Right cardiac atrium (tissue), 5 donors: Measurements from ENCODE around the gene MOCS2. TPM values are rescaled to one million over a fixed set of nuclear protein-coding genes. Genes with fewer than 3 reads are reported as not detected.

Experiments
- ATAC-seq, 2 donors: fragments of 200-7000 bp; cut with Tn5 transposase; one replicate each; pipeline versions ENCODE4 v1.8.0 to v1.9.1; 2020; ENCODE audit warnings: moderate library complexity in 2 of 2, mild to moderate bottlenecking in 1 of 2
- DNase-seq, 3 donors: peaks; one replicate each; pipeline ENCODE4 v3.0.0-alpha.2; 2020
- H3K27ac ChIP-seq: one replicate; pipeline ENCODE4 v1.5.1; 2013; ENCODE audit warnings: mild to moderate bottlenecking, low read length, control low read depth, moderate library complexity
- H3K27me3 ChIP-seq: one replicate; pipeline ENCODE4 v1.6.1; 2013; ENCODE audit not compliant: control insufficient read depth, insufficient read depth
- H3K4me1 ChIP-seq: one replicate; pipeline ENCODE4 v1.6.1; 2013; ENCODE audit warnings: low read length; ENCODE audit not compliant: control insufficient read depth, insufficient read depth
- H3K4me3 ChIP-seq: one replicate; pipeline ENCODE4 v1.5.1; 2013; ENCODE audit warnings: low read length, control low read depth
- H3K9me3 ChIP-seq: one replicate; pipeline ENCODE4 v1.6.1; 2013; ENCODE audit warnings: low read length; ENCODE audit not compliant: control insufficient read depth
- WGBS: extraction: QIAGEN DNeasy Blood & Tissue Kit; methylation state at CpG from one replicate; pipeline ENCODE4 v1.1.7; 2013; 5-methylcytosine and 5-hydroxymethylcytosine counted together
- intact Hi-C, 4 donors: fragments of 100-400 bp; cut with DNase I; formaldehyde crosslinking; loops; one replicate each; pipeline versions ENCODE4 v1.11.0 to v1.14.0; 2022 to 2023
- polyA plus RNA-seq: library from polyadenylated mRNA; stranded (reverse); fragments of 200-250 nt; gene quantifications from one replicate; pipeline ENCODE4 v1.2.3, GENCODE V29; 2013
- total RNA-seq, 4 donors: library from RNA; stranded (reverse); fragmentation: NEBNext Ultra II Directional; extraction: Animal tissue kit (Norgen Biotek cat#: 25700); gene quantifications; one replicate each; pipeline ENCODE4 v1.2.1, GENCODE V29; 2021
- donor health status: healthy with polysubstance abuse.
- donor health status: DM: no; HTN: yes; CAD: no.
- donor health status: DM: no; HTN: no; CAD: no.
- donor health status: DM: no; HTN: yes; CAD: no; lungs with severe emphysema.
- donor health status: DM: yes; HTN: yes; CAD: no.

The MOCS2 gene
- total and polyA plus RNA-seq, 5 donors: 77.9 to 124 (median 85.0) TPM

DNA sequence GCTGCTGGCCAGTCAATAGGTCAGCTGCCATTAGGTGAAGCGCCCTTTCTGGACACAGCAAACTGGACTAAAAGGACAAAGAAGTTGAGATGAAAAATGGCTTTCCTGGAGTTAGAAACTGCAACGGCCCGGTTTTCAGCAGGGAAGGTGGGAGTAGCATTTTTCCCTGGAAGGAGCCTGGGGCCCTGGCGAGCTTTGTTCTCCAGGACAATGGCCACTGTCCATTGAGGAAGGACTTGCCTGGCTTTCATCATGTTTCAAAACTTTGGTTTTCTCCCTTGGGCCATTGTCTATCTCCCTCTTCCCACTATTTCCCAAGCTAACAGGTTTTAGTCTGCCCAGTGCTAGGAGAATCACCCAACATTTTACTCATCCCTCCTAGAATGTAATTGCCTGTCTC lies 56.2 kb downstream of the MOCS2 start:
- ATAC-seq (no peak), DNase-seq (no peak)
- 78% methylated on average over 4 of the region's 4 CpGs for WGBS
- Histone ChIP-seq H3K4me3 (no peak overlapping the region), H3K27ac (no peak overlapping the region), H3K27me3 (no peaks in the 10 kb centered on the region), H3K4me1 (no peaks in the 10 kb centered on the region), H3K9me3 (no peaks in the 10 kb centered on the region)
- intact Hi-C loops: no loop called here

GRCh38 chr5:53052499-53052898 lies 57.1 kb downstream of the MOCS2 start:
- no peak for DNase-seq
- no peaks in the 10 kb centered on the region for H3K4me1 ChIP-seq
- WGBS: 64% methylated on average over 2 of the region's 2 CpGs
- H3K27ac ChIP-seq: no peak overlapping the region
- no peaks in the 10 kb centered on the region for H3K9me3 ChIP-seq
- H3K27me3 ChIP-seq: no peaks in the 10 kb centered on the region
- intact Hi-C loops: no loop called here
- H3K4me3 ChIP-seq: no peak overlapping the region
- ATAC-seq: no peak

- no peaks in the 10 kb centered on the region for H3K9me3 ChIP-seq
- H3K4me1 ChIP-seq: no peaks in the 10 kb centered on the region
- ATAC-seq: no peak
- no peak overlapping the region for H3K27ac ChIP-seq
- 91% methylated on average over 2 of the region's 2 CpGs for WGBS
- intact Hi-C loops: no loop called here
- DNase-seq: no peak
- H3K4me3 ChIP-seq: no peak overlapping the region
- H3K27me3 ChIP-seq: no peaks in the 10 kb centered on the region
These were observed 61.3 kb downstream of the MOCS2 start for GRCh38 chr5:53048248-53048647.

Other genes starting within 250 kb of the MOCS2 start
- 1 to 10 TPM; 1.3 to 5.2 (median 1.8) TPM for gene ITGA2, start 120.4 kb downstream of the MOCS2 start, total RNA-seq
- gene ITGA2, start 120.4 kb downstream of the MOCS2 start, polyA plus RNA-seq: 0.50 TPM